Measurements from ENCODE around the gene RTP4. TPM values are rescaled to one million over a fixed set of nuclear protein-coding genes. Genes with fewer than 3 reads are reported as not detected.

The RTP4 gene
- total and polyA plus RNA-seq, 10 of the 15 experiments (the other 5 are each of a cell fraction or from before 2014, with no cell fraction given): 2.2 to 6.5 (median 3.9) TPM

DNA sequence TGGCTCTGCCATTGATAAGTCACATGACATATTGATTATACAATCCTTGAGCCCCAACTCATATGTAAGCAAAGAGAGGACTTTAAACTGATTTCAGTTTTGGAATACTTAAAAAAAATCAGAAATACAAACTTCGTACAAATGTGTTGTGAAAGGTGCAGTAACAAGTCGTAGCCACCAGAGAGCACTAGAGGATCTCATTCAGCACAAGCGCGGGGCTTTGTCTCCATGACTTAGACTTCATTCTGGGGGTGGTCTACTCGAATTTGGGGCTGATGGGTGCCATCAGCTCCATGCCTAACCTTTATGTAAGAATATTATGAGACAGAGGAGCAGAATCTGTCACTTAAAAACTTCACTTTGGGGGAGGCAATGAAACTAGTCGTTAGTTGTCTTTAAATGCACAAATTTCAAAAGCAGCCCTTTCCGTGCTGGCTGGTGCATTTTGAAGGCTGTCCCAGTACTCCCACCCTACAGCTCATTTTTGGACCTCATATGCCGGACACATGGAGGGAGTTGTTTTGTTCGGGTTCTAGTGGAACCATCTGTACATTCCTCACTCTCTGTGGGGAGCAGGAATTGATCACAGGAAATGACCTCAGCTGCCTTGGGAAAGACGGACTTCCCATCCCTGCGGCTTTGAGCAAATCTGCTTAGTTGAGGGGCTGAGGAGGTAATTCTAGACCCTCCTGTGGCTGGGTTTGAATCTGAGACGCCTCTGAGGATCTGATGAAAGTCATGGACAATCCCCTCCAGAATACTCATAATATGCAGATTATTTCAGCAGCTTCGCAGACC lies 49.2 kb upstream of the RTP4 start:
- Histone ChIP-seq H3K4me3 (no peak overlapping the region), H3K4me1 (ENCODE audit: control insufficient read depth, insufficient read depth, low read length) (no peaks in the 10 kb centered on the region), H3K27ac (ENCODE audit: control insufficient read depth, insufficient read depth) (no peak overlapping the region), H3K36me3 (ENCODE audit: control insufficient read depth in 2 of 2, insufficient read depth in 2 of 2, low read length in 1 of 2) (no peaks in the 10 kb centered on the region), H3K9me3 (replicated peaks; ENCODE audit: control insufficient read depth, insufficient read depth, low read length) (no peaks in the 10 kb centered on the region), H3K9ac (ENCODE audit: control insufficient read depth, insufficient read depth, low read length) (no peak overlapping the region), H2AFZ (ENCODE audit: control insufficient read depth, low read depth, low read length) (no peak overlapping the region), H3K27me3 (replicated peaks in 1 of 2; ENCODE audit: control insufficient read depth in 2 of 2, insufficient read depth in 2 of 2, low read length in 1 of 2) (peaks cover 0 to 1% of the 10 kb centered on the region in 2 experiments; a peak in 1 of 4 replicates), H3K4me2 (ENCODE audit: control insufficient read depth, insufficient read depth) (no peak overlapping the region), H4K20me1 (ENCODE audit: control insufficient read depth, insufficient read depth) (no peaks in the 10 kb centered on the region), H3K79me2 (ENCODE audit: control insufficient read depth, insufficient read depth, low read length) (no peaks in the 10 kb centered on the region)
- DNase-seq (ENCODE audit: low read depth, low spot score) (no peak), ATAC-seq (peak; percentile 70), FAIRE-seq (peak; percentile 91)
- BruUV-seq (replicated peaks): no TSS peak
- POLR2A ChIA-PET: no interaction called here
- CTCF ChIA-PET: interaction anchor here (0.6 to 12.2 kb wide), 59 partner anchors 8 to 1636 kb away, joined by 3 to 519 read pairs (median 5); partner anchors contain the start of genes MASP1, RTP2, RTP4 and SST
- intact Hi-C loops (cut with micrococcal nuclease; ENCODE audit: unreplicated experiment): loop anchor here (1.0 kb wide), 4 partner anchors 99 to 395 kb away; no protein-coding TSS in a partner anchor
- under 1% methylated on average over 13 of the region's 13 CpGs for WGBS (ENCODE audit: insufficient coverage, insufficient replicate concordance, low lambda C conversion rate, missing lambda C conversion rate)
- in situ Hi-C loops (cut with MboI): loop anchor here (5.0 kb wide), 2 partner anchors 363 to 398 kb away; no protein-coding TSS in a partner anchor
- RAD21 ChIA-PET (ENCODE audit: unreplicated experiment): interaction anchor here (0.8 to 8.5 kb wide), 13 partner anchors 9 to 420 kb away, joined by 3 to 219 read pairs (median 5); partner anchors contain the start of gene RTP4
- TF ChIP-seq RAD21 (IDR thresholded peaks at IDR 0.05; ENCODE audit: insufficient read depth, low read depth, low read length) (peak; percentile 92), SMC3 (IDR thresholded peaks at IDR 0.05; ENCODE audit: borderline replicate concordance, low read length) (peak; percentile 93), NRF1 (conservative IDR thresholded peaks at IDR 0.05; ENCODE audit: low read depth, low read length) (no peak)
- TF ChIP-seq, protein P1, sequence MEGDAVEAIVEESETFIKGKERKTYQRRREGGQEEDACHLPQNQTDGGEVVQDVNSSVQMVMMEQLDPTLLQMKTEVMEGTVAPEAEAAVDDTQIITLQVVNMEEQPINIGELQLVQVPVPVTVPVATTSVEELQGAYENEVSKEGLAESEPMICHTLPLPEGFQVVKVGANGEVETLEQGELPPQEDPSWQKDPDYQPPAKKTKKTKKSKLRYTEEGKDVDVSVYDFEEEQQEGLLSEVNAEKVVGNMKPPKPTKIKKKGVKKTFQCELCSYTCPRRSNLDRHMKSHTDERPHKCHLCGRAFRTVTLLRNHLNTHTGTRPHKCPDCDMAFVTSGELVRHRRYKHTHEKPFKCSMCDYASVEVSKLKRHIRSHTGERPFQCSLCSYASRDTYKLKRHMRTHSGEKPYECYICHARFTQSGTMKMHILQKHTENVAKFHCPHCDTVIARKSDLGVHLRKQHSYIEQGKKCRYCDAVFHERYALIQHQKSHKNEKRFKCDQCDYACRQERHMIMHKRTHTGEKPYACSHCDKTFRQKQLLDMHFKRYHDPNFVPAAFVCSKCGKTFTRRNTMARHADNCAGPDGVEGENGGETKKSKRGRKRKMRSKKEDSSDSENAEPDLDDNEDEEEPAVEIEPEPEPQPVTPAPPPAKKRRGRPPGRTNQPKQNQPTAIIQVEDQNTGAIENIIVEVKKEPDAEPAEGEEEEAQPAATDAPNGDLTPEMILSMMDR (IDR thresholded peaks at IDR 0.05 in 2 of 3, conservative IDR thresholded peaks at IDR 0.05 in 1 of 3; ENCODE audit: control insufficient read depth in 2 of 3, extremely low read depth in 1 of 3, insufficient read depth in 1 of 3, low read depth in 3 of 3, low read length in 3 of 3): peak; percentile 71 to 84 (median 76)
- SMC1A ChIA-PET (ENCODE audit: uncharacterized antibody, unreplicated experiment): interaction anchor here (0.6 to 10.5 kb wide), 37 partner anchors 9 to 563 kb away, joined by 3 to 231 read pairs (median 4); partner anchors contain the start of gene RTP4
